A673 (cell line): ENCODE measurements around the gene SIT1.

ENCODE experiments used
- EZH2 ChIP-seq: fragments of 200-600 bp; sonication (generic); IDR thresholded peaks from 2 replicates; pipeline ENCODE4 v1.6.1; 2017; ENCODE audit warnings: borderline replicate concordance, low read depth, mild to moderate bottlenecking, mixed read lengths, antibody characterized with exemption, low read length; ENCODE audit not compliant: poor library complexity, severe bottlenecking
- TF ChIP-seq, protein P1 (sequence below): fragments of 300-800, 200-600 bp; sonication (generic); conservative IDR thresholded peaks from 2 replicates; pipeline ENCODE4 v1.5.1; 2017; ENCODE audit warnings: low read depth, mild to moderate bottlenecking, antibody characterized with exemption, low read length, moderate library complexity, mixed read lengths

GRCh38 chr9:35599763-35600604, 50.7 kb downstream of the SIT1 start:
- TF ChIP-seq EZH2 = no peak
- TF ChIP-seq, protein P1, sequence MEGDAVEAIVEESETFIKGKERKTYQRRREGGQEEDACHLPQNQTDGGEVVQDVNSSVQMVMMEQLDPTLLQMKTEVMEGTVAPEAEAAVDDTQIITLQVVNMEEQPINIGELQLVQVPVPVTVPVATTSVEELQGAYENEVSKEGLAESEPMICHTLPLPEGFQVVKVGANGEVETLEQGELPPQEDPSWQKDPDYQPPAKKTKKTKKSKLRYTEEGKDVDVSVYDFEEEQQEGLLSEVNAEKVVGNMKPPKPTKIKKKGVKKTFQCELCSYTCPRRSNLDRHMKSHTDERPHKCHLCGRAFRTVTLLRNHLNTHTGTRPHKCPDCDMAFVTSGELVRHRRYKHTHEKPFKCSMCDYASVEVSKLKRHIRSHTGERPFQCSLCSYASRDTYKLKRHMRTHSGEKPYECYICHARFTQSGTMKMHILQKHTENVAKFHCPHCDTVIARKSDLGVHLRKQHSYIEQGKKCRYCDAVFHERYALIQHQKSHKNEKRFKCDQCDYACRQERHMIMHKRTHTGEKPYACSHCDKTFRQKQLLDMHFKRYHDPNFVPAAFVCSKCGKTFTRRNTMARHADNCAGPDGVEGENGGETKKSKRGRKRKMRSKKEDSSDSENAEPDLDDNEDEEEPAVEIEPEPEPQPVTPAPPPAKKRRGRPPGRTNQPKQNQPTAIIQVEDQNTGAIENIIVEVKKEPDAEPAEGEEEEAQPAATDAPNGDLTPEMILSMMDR = peak; percentile 43
